Adipocyte (in vitro differentiated cells): ENCODE results near the gene FAM78B.

ENCODE experiments used
- DNase-seq: peaks from one replicate; pipeline ENCODE4 v3.0.0-alpha.2; 2015; ENCODE audit warnings: low read depth
- H3K27me3 ChIP-seq: replicated peaks from 2 replicates; pipeline ENCODE4 v1.7.0; 2013; ENCODE audit warnings: mild to moderate bottlenecking, low read length, moderate library complexity; ENCODE audit not compliant: control insufficient read depth, insufficient read depth
- H3K36me3 ChIP-seq: 2 replicates; pipeline ENCODE4 v1.7.0; 2013; ENCODE audit warnings: low read length, mild to moderate bottlenecking, moderate library complexity; ENCODE audit not compliant: control insufficient read depth, insufficient read depth, severe bottlenecking
- H3K4me1 ChIP-seq: 2 replicates; pipeline ENCODE4 v1.7.0; 2013; ENCODE audit warnings: mild to moderate bottlenecking, low read length, moderate library complexity; ENCODE audit not compliant: control insufficient read depth, insufficient read depth
- H3K4me3 ChIP-seq: 2 replicates; pipeline ENCODE4 v1.7.0; 2013; ENCODE audit warnings: mild to moderate bottlenecking, low read length, moderate library complexity
- H3K9ac ChIP-seq: 2 replicates; pipeline ENCODE4 v1.7.0; 2013; ENCODE audit warnings: mild to moderate bottlenecking, low read length, moderate library complexity
- H3K9me3 ChIP-seq: 2 replicates; pipeline ENCODE4 v1.7.0; 2013; ENCODE audit warnings: mild to moderate bottlenecking, low read length, moderate library complexity; ENCODE audit not compliant: control insufficient read depth

Gene FAM78B

DNA sequence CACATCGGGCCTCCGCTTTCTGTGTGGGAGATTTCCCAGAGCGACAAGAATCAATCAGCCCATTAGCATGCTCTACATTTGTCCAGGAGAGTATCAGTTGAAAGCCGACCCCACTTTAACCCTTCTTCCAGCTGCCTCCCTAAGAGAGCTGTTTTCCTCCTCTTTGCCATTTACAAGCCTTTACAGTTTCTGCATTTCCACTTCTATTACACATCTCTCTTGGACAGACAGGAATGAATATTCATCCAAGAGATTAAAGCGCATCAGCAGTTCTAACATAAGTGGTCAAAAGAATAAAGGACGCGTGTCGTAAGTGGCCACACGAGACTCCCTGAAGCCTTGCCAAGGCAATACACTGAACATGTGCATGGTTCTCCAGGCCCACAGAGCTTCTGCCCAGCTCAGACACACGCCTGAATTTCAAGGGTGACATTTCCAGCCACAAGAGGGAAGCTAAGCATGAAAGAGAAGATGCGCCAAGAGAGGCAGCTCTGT, 47.3 kb downstream of the FAM78B start:
- Histone ChIP-seq H3K4me1 (no peaks in the 10 kb centered on the region), H3K9me3 (no peaks in the 10 kb centered on the region), H3K9ac (no peak overlapping the region), H3K27me3 (no peaks in the 10 kb centered on the region), H3K36me3 (no peaks in the 10 kb centered on the region), H3K4me3 (no peak overlapping the region)
- DNase-seq = no peak

GRCh38 chr1:166117776-166118175, 49.0 kb downstream of the FAM78B start:
- Histone ChIP-seq H3K27me3 (no peaks in the 10 kb centered on the region), H3K36me3 (no peaks in the 10 kb centered on the region), H3K9ac (no peak overlapping the region), H3K4me3 (no peak overlapping the region), H3K4me1 (no peaks in the 10 kb centered on the region), H3K9me3 (no peaks in the 10 kb centered on the region)
- no peak for DNase-seq

DNA sequence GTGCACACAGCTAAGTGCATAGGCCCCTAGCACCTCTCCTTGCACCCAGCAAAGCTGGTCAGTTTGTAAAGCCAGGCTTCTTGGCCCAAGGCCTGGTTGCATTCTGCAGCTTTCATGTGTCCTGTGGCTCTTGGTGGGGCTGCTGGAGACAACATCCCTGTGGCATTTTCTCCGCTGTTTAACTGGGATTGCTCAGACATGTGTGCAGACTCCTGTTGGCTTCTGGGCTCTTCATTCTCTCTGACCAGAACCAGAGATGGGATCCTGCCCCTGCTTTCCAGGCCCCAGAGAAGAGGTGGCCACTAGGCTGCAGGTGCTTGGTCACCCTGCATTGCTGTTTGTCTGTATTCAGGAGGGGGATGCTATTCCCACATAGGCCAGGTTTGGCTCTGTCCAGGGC, 50.8 kb downstream of the FAM78B start:
- Histone ChIP-seq H3K9ac (no peak overlapping the region), H3K9me3 (no peaks in the 10 kb centered on the region), H3K27me3 (no peaks in the 10 kb centered on the region), H3K36me3 (no peaks in the 10 kb centered on the region), H3K4me1 (no peaks in the 10 kb centered on the region), H3K4me3 (no peak overlapping the region)
- no peak for DNase-seq

- no peak for DNase-seq
- no peak overlapping the region for H3K9ac ChIP-seq
- H3K9me3 ChIP-seq = no peaks in the 10 kb centered on the region
- no peaks in the 10 kb centered on the region for H3K4me1 ChIP-seq
- no peaks in the 10 kb centered on the region for H3K27me3 ChIP-seq
- no peak overlapping the region for H3K4me3 ChIP-seq
- H3K36me3 ChIP-seq = no peaks in the 10 kb centered on the region
These were observed 52.4 kb downstream of the FAM78B start for GRCh38 chr1:166114419-166114818.

- H3K4me3 ChIP-seq = no peak overlapping the region
- H3K9me3 ChIP-seq = no peaks in the 10 kb centered on the region
- DNase-seq = no peak
- H3K9ac ChIP-seq = no peak overlapping the region
- H3K4me1 ChIP-seq = no peaks in the 10 kb centered on the region
- no peaks in the 10 kb centered on the region for H3K36me3 ChIP-seq
- H3K27me3 ChIP-seq = no peaks in the 10 kb centered on the region
These were observed 53.2 kb downstream of the FAM78B start for GRCh38 chr1:166113630-166114029.

DNA sequence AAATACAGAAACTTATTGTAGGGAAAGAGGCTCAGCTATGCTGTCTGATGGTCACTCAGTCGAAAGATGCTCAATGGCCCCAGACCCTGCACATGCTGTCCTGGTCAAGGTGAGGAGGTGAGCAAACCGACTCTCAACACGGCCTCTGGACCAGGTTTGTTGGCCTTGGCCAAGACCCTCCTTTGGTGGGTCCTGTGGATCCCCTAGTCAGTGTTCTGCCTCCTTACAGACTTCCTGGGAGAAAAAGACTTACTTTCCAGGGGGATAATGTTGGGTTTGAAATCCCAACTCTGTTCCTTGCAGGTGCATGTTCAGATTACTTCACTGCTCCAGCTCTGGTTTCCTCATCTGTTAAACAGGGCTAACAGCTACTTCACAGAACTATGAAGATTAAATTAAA, 53.8 kb downstream of the FAM78B start:
- H3K36me3 ChIP-seq = no peaks in the 10 kb centered on the region
- H3K4me3 ChIP-seq = no peak overlapping the region
- H3K9me3 ChIP-seq = no peaks in the 10 kb centered on the region
- H3K27me3 ChIP-seq = no peaks in the 10 kb centered on the region
- no peak overlapping the region for H3K9ac ChIP-seq
- H3K4me1 ChIP-seq = no peaks in the 10 kb centered on the region
- no peak for DNase-seq

DNA sequence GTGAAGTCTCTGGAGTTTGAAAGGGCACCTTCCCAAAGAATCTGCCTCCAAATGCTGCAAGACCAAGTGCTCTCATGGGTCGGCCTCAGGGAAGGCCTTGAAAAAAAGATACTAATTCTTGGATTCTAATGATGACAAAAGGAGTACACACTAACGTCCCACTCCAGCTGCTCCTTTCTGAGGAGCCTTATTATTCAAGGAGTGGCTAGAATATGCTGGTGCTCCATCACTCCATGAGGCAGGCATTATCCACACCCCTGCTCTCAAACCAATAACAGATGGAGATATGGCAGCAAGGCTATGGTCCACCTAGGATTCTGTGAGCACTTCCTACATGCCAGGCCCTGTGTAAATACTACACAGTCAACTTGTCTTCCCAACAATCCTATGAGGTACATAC, 54.4 kb downstream of the FAM78B start:
- H3K9ac ChIP-seq = no peak overlapping the region
- no peaks in the 10 kb centered on the region for H3K9me3 ChIP-seq
- DNase-seq = no peak
- H3K36me3 ChIP-seq = no peaks in the 10 kb centered on the region
- H3K4me3 ChIP-seq = no peak overlapping the region
- no peaks in the 10 kb centered on the region for H3K4me1 ChIP-seq
- no peaks in the 10 kb centered on the region for H3K27me3 ChIP-seq

- no peak for DNase-seq
- no peaks in the 10 kb centered on the region for H3K27me3 ChIP-seq
- H3K36me3 ChIP-seq = no peaks in the 10 kb centered on the region
- no peak overlapping the region for H3K9ac ChIP-seq
- H3K4me1 ChIP-seq = no peaks in the 10 kb centered on the region
- no peak overlapping the region for H3K4me3 ChIP-seq
- no peaks in the 10 kb centered on the region for H3K9me3 ChIP-seq
These were observed 55.4 kb downstream of the FAM78B start for GRCh38 chr1:166111430-166111829.

- Histone ChIP-seq H3K36me3 (no peaks in the 10 kb centered on the region), H3K4me1 (no peaks in the 10 kb centered on the region), H3K4me3 (no peak overlapping the region), H3K9me3 (peaks cover 3% of the 10 kb centered on the region), H3K27me3 (peaks cover 3% of the 10 kb centered on the region), H3K9ac (no peak overlapping the region)
- DNase-seq = no peak
These were observed 76.6 kb downstream of the FAM78B start for GRCh38 chr1:166090244-166090643.

- Histone ChIP-seq H3K9me3 (peaks cover 3% of the 10 kb centered on the region), H3K4me3 (no peak overlapping the region), H3K4me1 (no peaks in the 10 kb centered on the region), H3K36me3 (no peaks in the 10 kb centered on the region), H3K9ac (no peak overlapping the region), H3K27me3 (peaks cover 3% of the 10 kb centered on the region)
- no peak for DNase-seq
These were observed 77.0 kb downstream of the FAM78B start for GRCh38 chr1:166089804-166090203.

- no peak for DNase-seq
- no peak overlapping the region for H3K4me3 ChIP-seq
- no peaks in the 10 kb centered on the region for H3K4me1 ChIP-seq
- H3K36me3 ChIP-seq = no peaks in the 10 kb centered on the region
- H3K27me3 ChIP-seq = peaks cover 3% of the 10 kb centered on the region
- no peak overlapping the region for H3K9ac ChIP-seq
- peaks cover 3% of the 10 kb centered on the region for H3K9me3 ChIP-seq
These were observed 78.2 kb downstream of the FAM78B start for GRCh38 chr1:166088572-166088955.

GRCh38 chr1:166087734-166088571, 78.8 kb downstream of the FAM78B start:
- no peak for DNase-seq
- Histone ChIP-seq H3K4me1 (no peaks in the 10 kb centered on the region), H3K4me3 (no peak overlapping the region), H3K27me3 (peaks cover 3% of the 10 kb centered on the region), H3K9ac (no peak overlapping the region), H3K36me3 (no peaks in the 10 kb centered on the region), H3K9me3 (no peaks in the 10 kb centered on the region)
